NCI-H748 (cell line): Measurements from ENCODE around the gene ZBTB6.
A peak's percentile ranks its signal among the peaks of the same experiment; 100 is the strongest.

ENCODE experiments used
- DNase-seq: peaks from one replicate; lab custom pipeline; 2025; ENCODE audit not compliant: unreplicated experiment; lab: John Stamatoyannopoulos, UW

Gene ZBTB6

GRCh38 chr9:122912964-122913673 lies at the start of gene ZBTB6:
ZBTB6 (minus strand) TSS chr9:122913323; CDS start chr9:122912072, 1,251 bp downstream.
- DNase-seq, result peak; percentile 86

GRCh38 chr9:122961139-122961538 lies 48.0 kb upstream of the ZBTB6 start:
- DNase-seq, result no peak

DNA sequence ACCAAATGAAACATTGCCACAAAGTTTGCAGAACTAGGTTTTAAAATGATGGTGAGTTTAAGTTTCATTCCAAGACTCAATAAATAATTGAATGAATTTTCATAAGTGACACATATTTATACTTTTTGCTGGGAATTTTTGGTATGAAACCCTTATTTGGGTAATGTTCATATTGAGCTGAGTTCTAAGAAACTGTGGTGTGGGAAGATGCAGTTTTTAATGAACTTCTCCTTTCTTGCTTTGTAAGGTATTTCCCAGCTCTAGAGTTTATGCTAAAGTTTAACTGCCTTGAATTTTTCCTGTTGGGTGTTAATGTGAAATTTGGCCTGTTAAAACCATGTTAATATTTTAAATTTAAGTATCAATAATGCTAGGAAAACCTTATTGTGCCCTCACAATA lies 42.8 kb upstream of the ZBTB6 start:
- DNase-seq, result no peak

GRCh38 chr9:122954253-122954691 lies 41.1 kb upstream of the ZBTB6 start:
- DNase-seq, result no peak

DNA sequence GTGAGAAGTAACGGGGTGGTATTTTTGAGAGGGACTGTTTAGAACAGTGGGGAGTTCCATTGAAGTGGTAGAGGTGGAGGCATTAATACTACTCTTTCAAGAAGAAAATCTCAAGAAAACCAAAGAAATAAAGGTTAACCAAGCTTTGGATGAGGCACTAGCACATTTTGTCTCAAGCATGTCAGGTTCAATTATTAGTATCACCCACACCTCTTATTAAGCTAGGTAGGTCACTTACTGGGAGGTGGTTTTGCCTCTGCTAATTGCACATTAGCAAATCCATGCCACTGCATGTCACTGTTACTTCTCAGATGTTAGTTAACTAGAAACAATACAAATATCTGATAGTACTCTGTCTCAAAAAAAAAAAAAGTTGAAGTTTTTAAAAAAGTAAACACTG lies 37.9 kb upstream of the ZBTB6 start:
- no peak for DNase-seq

- no peak for DNase-seq
These were observed 37.1 kb upstream of the ZBTB6 start for GRCh38 chr9:122950263-122950662.

- DNase-seq, result no peak
These were observed 36.6 kb upstream of the ZBTB6 start for GRCh38 chr9:122949696-122950095.

DNA sequence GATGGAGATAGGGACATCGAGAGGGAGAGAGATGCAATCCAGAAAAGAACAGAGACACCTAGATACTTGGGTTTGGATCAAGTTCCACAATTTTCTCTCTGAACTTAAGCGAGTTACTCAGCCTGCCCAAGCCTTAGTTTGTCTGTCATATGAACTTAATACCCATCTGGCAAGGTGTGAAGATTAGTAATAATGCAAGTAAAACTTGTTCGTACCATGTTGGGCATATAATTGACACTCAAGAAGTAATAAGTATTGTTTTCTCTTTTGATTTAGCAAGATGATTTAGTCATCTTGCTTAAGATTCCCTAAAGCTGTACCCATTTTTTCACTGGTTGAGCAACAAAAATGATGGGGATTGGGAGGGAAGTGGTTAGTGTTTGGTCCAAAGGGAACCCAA lies 35.2 kb upstream of the ZBTB6 start:
- no peak for DNase-seq

GRCh38 chr9:122946461-122947005 lies 33.4 kb upstream of the ZBTB6 start:
- DNase-seq, result no peak

- DNase-seq, result no peak
These were observed 32.1 kb upstream of the ZBTB6 start for GRCh38 chr9:122944960-122945888.

GRCh38 chr9:122941582-122942234 lies 28.6 kb upstream of the ZBTB6 start:
- DNase-seq, result peak; percentile 42

DNA sequence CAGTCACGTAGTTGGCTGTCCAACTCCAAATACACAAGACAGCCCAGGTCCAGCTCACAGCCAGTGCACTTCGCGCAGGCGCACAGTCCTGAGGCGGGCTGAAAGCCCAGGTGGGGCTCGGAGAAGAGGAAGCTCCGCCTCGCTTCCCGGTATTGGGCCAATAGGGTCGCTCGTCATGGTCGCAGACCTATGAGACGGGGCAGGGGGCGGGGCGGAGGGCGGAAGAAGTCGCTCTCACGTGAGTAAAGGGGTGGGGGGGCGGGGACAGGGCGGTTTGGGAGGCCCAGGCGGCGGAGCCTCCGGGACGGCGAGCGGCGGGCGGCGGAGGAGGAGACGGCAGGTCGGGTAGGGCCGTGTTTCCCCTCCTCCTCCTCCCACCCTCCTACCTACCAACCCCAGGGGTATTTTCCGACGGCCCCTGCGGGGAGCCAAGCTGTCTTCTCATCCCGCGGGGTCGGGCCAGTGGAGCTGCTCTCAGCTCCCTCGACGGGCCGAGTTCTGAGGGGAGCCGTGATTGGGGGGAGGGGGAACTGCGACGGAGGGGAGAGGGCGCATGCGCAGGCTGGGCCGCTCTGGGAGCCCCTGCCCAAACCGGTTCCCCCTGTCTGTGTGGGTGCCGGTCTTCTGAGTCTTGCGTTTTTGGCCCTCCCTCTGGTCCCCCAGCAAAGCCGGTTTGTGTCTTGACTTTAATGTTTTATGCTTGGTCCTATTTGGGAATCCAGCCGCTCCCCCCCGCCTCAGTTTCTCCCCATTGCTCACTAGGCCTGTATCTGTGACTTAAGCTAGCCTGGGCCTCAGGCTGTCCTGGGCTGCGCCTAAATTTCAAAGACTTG lies 27.8 kb upstream of the ZBTB6 start, which contains the start of gene RABGAP1:
Gene RABGAP1 (plus strand): TSS at position 272 of the 833 bp plus-strand sequence. CDS start 16,040 bp downstream, outside the sequence.
- peak; percentile 99 for DNase-seq

GRCh38 chr9:122940454-122940748 lies 27.3 kb upstream of the ZBTB6 start:
- DNase-seq, result no peak

- DNase-seq, result no peak
These were observed 26.5 kb upstream of the ZBTB6 start for GRCh38 chr9:122939601-122940000.

- DNase-seq, result no peak
These were observed 23.8 kb upstream of the ZBTB6 start for GRCh38 chr9:122936883-122937282.

DNA sequence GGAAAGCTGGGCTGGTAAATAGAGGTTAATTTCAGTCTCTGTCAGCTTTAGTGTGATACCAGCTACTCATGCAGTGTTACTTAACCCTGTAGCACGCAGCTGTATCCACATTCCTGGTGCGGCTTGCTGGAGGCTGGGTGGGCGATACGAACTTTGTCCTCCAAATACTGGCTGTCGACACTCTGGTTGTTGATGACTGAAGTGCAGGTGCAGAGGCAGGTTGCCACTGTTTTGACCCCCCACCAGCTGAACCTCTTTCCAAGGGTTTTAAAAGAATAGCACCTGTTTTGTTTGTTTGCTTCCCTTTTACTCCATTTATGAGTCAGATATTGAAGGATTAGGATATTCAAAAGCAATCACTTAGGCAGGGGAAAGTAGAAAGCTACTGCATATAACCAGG lies 23.3 kb upstream of the ZBTB6 start:
- no peak for DNase-seq

GRCh38 chr9:122931226-122932121 lies 18.4 kb upstream of the ZBTB6 start, which contains the start of gene ZBTB26:
ZBTB26 (minus strand) TSS chr9:122931512; CDS start chr9:122919934, 11,578 bp downstream.
- DNase-seq, result peak; percentile 95

- DNase-seq, result no peak
These were observed 17.6 kb upstream of the ZBTB6 start for GRCh38 chr9:122930541-122931225.
